ENCODE data around the gene CAPN5. TPM values are rescaled to one million over a fixed set of nuclear protein-coding genes. Genes with fewer than 3 reads are reported as not detected.

The CAPN5 gene
- total RNA-seq, 1 donor from 2014 or later, result 7.3 TPM

DNA sequence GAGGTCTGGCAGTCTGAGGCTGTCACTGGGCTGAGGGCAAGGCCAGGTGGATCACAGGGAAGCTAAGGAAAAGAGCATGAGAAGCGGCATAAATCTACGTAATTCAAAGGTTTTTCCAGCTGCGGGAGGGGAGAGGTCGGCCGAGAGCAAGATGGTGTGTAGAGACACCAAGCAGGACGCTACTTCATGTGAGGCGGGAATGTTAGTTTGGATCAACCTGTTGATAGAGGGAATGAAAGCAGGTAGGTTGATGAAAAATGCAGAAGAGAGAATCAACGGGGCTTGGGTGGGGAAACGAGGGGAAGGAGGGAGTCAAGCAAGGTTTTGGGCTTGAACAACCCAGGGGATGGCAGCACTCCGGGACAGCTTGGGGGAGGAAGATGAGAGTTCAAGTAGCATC, 29.7 kb upstream of the CAPN5 start:
- DNase-seq (ENCODE audit: low read depth), result no peak
- H3K4me3 ChIP-seq (ENCODE audit: low read depth, low read length), result no peak overlapping the region
- TF ChIP-seq, protein P1, sequence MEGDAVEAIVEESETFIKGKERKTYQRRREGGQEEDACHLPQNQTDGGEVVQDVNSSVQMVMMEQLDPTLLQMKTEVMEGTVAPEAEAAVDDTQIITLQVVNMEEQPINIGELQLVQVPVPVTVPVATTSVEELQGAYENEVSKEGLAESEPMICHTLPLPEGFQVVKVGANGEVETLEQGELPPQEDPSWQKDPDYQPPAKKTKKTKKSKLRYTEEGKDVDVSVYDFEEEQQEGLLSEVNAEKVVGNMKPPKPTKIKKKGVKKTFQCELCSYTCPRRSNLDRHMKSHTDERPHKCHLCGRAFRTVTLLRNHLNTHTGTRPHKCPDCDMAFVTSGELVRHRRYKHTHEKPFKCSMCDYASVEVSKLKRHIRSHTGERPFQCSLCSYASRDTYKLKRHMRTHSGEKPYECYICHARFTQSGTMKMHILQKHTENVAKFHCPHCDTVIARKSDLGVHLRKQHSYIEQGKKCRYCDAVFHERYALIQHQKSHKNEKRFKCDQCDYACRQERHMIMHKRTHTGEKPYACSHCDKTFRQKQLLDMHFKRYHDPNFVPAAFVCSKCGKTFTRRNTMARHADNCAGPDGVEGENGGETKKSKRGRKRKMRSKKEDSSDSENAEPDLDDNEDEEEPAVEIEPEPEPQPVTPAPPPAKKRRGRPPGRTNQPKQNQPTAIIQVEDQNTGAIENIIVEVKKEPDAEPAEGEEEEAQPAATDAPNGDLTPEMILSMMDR (conservative IDR thresholded peaks at IDR 0.05; ENCODE audit: low read depth, low read length), result no peak

DNA sequence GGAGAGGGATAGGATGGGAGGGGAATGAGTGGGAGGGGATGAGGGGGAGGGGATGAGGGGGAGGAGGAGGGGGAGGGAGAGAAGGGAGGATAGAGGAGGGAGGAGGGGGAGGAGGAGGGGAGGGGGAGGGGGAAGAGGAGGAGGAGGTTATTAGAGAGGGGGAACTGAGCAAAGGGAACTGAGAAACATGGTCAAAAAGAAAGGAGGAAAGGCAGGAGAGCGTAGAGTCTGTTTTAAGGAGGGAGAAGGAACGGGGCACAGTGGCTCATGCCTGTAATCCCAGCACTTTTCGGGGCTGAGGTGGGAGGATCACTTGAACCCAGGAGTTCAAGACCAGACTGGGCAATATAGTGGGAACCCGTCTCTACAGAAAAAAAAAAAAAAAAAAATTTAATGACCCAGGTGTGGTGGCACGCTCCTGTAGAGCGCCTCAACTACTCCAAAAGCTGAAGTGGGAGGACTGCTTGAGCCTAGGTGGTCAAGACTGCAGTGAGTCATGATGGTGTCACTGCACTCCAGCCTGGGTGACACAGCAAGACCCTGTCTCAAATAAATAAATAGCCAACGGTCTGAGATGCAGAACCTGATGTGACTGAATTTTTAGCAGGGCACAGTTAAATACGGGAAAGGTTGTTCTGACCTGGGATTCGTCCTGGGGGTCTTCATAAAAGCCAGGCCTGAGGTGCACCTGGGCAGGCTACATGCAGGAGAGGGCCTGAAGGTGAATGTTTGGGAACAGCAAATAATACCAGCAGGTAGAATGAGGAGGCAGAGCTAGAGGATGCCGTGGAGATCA, 28.5 kb upstream of the CAPN5 start:
- TF ChIP-seq, protein P1 (conservative IDR thresholded peaks at IDR 0.05; ENCODE audit: low read depth, low read length), result no peak
- DNase-seq (ENCODE audit: low read depth), result no peak
- H3K4me3 ChIP-seq (ENCODE audit: low read depth, low read length), result no peak overlapping the region

DNA sequence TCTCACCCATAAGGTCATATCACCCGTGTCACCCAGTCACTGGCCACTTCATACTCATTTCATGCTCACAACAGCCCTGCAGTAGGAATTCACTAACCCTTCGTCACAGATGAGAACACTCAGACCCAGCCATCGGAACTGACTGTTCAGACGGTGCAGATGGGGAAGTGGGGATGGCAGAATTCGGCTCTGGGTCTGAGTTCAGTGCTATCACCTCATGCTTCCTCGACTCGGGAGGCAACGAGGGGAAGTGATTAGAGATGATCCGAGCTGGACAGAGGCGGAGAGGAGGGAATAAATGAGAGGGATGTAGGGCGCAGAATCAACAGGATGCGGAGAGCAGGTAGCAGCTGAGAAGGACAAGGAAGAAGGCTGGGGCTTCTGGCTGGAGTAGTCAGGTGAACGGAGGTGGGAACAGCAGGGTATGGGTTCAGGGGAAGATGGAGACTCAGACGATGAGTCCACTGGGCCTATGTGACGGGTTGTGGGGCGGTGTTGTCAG, 27.9 kb upstream of the CAPN5 start:
- TF ChIP-seq, protein P1 (conservative IDR thresholded peaks at IDR 0.05; ENCODE audit: low read depth, low read length), result no peak
- no peak for DNase-seq (ENCODE audit: low read depth)
- no peak overlapping the region for H3K4me3 ChIP-seq (ENCODE audit: low read depth, low read length)

DNA sequence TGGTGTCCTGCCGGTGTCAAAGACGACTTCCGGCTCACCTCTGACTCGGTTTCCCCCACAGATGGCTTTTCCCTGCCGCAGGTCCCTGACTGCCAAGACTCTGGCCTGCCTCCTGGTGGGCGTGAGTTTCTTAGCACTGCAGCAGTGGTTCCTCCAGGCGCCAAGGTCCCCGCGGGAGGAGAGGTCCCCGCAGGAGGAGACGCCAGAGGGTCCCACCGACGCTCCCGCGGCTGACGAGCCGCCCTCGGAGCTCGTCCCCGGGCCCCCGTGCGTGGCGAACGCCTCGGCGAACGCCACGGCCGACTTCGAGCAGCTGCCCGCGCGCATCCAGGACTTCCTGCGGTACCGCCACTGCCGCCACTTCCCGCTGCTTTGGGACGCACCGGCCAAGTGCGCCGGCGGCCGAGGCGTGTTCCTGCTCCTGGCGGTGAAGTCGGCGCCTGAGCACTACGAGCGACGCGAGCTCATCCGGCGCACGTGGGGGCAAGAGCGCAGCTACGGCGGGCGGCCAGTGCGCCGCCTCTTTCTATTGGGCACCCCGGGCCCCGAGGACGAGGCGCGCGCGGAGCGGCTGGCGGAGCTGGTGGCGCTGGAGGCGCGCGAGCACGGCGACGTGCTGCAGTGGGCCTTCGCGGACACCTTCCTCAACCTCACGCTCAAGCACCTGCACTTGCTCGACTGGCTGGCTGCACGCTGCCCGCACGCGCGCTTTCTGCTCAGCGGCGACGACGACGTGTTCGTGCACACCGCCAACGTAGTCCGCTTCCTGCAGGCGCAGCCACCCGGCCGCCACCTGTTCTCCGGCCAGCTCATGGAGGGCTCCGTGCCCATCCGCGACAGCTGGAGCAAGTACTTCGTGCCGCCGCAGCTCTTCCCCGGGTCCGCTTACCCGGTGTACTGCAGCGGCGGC, 27.0 kb upstream of the CAPN5 start:
- DNase-seq (ENCODE audit: low read depth), result no peak
- peak overlapping the region; percentile 45 for H3K4me3 ChIP-seq (ENCODE audit: low read depth, low read length)
- TF ChIP-seq, protein P1 (conservative IDR thresholded peaks at IDR 0.05; ENCODE audit: low read depth, low read length), result peak; percentile 66

DNA sequence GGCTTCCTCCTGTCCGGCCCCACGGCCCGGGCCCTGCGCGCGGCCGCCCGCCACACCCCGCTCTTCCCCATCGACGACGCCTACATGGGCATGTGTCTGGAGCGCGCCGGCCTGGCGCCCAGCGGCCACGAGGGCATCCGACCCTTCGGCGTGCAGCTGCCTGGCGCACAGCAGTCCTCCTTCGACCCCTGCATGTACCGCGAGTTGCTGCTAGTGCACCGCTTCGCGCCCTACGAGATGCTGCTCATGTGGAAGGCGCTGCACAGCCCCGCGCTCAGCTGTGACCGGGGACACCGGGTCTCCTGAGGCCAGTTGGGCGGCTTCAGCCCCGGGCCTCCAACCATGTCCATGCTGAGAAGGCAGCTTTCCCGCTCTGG, 26.4 kb upstream of the CAPN5 start:
- DNase-seq (ENCODE audit: low read depth), result no peak

DNA sequence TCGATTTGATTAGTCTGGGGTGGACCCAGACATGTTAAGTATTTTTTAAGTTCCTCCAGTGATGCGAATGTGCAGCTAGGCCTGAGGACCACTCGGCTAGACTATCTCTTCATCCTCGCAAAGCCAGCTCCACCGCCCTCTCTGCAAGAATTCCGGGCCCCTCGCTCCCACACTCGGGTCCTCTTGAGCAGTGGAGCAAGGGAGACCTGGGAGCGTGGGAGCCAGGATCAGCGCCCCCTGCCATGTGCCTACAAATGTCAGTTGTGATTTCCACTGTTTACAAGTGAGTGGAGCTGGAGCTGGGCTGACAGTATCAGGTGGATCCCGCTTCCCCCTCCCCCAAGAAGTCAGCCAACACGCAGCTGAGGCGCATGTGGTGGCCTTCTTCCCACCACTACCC, 25.9 kb upstream of the CAPN5 start:
- no peak for DNase-seq (ENCODE audit: low read depth)
- TF ChIP-seq, protein P1 (conservative IDR thresholded peaks at IDR 0.05; ENCODE audit: low read depth, low read length), result no peak

More for the DNA sequence above, 26.4 kb upstream of the CAPN5 start:
- TF ChIP-seq, protein P1 (conservative IDR thresholded peaks at IDR 0.05; ENCODE audit: low read depth, low read length), result no peak
- no peak overlapping the region for H3K4me3 ChIP-seq (ENCODE audit: low read depth, low read length)

More for the DNA sequence above, 25.9 kb upstream of the CAPN5 start:
- no peak overlapping the region for H3K4me3 ChIP-seq (ENCODE audit: low read depth, low read length)
